ENCODE data around the gene MIXL1. TPM values are rescaled to one million over a fixed set of nuclear protein-coding genes. Genes with fewer than 3 reads are reported as not detected.
A peak's percentile ranks its signal among the peaks of the same experiment; 100 is the strongest.
"Not testable (repeated sequence)": the region's sequence is repeated elsewhere in the genome, so short reads cannot be mapped to it uniquely, and the experiment has no call there.

Gene MIXL1
- total RNA-seq, result not detected

DNA sequence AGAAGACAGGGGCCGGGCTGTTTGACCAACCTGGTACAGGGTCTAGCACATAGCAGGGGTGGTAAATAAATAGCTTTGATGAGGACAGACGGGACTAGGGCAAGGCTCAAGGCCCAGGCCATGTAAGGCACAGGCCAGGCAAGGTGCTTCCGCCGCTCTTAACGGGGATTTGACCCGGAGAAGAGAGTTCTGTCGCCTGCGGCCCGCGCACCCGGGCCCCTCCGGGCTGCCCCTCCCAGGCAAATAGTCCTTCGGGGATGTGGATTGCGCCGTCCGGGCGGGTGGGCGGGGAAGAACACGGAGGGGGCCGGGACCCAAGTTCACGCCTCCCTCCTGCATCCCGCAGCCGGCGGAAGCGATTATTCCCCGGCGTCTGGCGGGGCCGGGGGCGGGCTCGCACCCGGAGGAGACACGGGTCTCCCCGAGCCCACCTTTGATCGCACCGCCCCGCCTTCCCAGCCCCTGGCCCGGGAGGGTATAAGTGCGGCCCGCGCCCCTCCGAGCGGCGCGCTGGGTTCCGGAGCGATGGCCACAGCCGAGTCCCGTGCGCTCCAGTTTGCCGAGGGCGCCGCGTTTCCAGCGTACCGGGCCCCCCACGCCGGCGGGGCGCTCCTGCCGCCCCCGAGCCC is at the start of gene MIXL1:
TSS of gene MIXL1 (plus strand) at position 508 of the 629 bp plus-strand sequence. CDS start at position 526, 18 bp downstream.
- ATAC-seq, result peak; percentile 60 to 62
- no peaks in the 10 kb centered on the region for H3K36me3 Mint-ChIP-seq
- peak within 1 kb of the TSS; percentile 70 for H3K4me3 Mint-ChIP-seq
- DNase-seq (ENCODE audit: low spot score), result no peak
- H3K27ac Mint-ChIP-seq, result no peak within 1 kb of the TSS
- no peaks in the 10 kb centered on the region for H3K9me3 Mint-ChIP-seq
- peaks cover 0 to 4% of the 10 kb centered on the region in 2 donors for H3K4me1 Mint-ChIP-seq (ENCODE audit: low read depth in 2 of 2)
- H3K27me3 Mint-ChIP-seq, result peaks cover 12 to 16% of the 10 kb centered on the region in 2 donors

DNA sequence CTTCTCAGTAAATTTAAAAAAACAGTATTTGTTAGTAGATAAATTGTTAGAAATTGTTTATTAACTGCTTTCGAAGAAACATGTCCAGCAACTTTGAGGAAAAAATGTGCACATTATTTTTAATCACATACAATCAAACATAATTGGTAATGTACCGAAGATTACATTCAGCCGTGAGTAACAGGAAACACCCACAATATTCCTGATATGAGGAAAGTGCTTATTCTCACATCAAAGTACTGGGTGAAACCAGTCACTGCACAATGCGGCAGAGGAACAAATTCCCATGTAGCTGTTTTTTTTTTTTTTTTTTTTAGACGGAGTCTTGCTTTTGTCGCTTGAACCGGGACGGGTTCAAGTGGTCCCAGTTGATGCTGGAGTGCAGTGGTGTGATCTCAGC is 46.6 kb upstream of the MIXL1 start:
- Mint-ChIP-seq H3K4me1 (ENCODE audit: low read depth in 2 of 2) (peaks cover 25 to 27% of the 10 kb centered on the region in 2 donors), H3K4me3 (no peak overlapping the region), H3K9me3 (no peaks in the 10 kb centered on the region), H3K27me3 (no peaks in the 10 kb centered on the region), H3K27ac (no peak overlapping the region), H3K36me3 (no peaks in the 10 kb centered on the region)
- no peak for ATAC-seq
- DNase-seq (ENCODE audit: low spot score), result no peak

DNA sequence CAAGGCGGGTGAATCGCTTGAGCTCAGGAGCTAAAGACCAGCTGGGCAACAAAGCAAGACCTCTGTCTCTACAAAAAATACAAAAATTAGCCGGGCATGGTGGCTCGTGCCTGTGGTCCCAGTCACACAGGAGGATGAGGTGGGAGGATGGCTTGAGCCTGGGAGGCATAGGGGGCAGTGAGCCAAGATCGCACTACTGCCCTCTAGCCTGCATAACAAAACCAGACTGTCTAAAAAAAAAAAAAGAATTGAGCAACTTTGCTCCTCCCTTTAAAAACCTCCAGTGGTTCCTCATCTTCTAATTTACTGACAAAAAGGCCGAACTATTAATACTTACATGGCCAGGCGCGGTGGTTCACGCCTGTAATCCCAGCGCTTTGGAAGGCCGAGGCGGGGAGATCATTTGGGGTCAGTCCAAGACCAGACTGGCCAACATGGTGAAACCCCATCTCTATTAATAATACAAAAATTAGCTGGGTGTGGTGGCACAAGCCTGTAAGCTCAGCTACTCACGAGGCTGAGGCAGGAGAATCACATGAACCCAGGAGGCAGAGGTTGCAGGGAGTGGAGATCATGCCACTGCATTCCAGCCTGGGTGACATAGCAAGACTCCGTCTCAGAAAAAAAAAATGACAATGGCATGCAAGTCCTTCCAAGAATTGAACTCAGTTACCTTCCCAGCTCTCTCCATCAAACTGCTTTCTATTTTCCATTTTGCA is 41.3 kb upstream of the MIXL1 start:
- Mint-ChIP-seq H3K36me3 (peaks cover 12% of the 10 kb centered on the region), H3K4me1 (ENCODE audit: low read depth in 2 of 2) (peaks cover 37 to 52% of the 10 kb centered on the region in 2 donors), H3K27me3 (no peaks in the 10 kb centered on the region), H3K27ac (no peak overlapping the region), H3K9me3 (no peaks in the 10 kb centered on the region), H3K4me3 (no peak overlapping the region)
- no peak for ATAC-seq
- DNase-seq (ENCODE audit: low spot score), result no peak

DNA sequence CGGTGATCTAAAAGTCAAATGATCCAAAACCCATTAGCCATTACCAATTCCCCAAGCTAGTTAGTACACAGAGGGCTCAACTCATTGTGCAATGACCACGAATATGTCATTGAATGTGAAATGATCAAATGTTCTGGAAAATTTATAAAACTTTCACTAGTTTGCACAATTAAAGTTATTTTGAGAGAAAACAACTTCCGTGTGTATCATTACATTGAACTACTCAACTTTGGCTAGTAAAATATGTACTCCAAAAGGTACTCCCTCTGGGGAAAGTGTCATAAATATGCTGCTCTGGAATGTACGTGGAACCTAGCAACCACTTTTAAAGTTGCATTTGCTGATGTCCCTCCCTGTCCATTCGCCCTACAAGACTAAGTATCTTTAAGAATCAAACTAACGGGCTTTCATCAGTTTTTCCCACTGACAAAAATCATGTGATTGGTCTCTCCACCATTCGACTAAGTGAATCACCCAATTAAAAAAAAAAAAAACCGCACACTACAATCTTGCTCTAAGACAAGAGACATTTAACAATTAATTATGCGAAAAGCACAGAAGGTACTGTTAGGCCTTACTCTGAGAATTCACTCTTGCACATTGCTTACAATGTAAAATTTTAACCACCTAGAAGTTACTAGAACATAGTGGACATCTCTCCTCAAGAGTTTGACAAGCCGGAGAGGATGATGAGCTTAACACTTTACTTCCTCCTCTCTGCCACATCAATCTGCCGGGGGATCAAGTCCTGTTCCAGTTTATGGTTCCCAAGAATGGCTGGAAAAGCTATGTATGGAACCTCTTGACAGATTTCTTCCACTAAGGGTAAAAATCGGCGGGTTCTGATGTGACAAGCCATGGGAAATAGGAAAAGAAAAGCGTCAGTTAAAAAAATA is 38.1 kb upstream of the MIXL1 start:
- peaks cover 12% of the 10 kb centered on the region for H3K36me3 Mint-ChIP-seq
- peak overlapping the region; percentile 100 for H3K4me3 Mint-ChIP-seq
- DNase-seq (ENCODE audit: low spot score) (no peak), ATAC-seq (no peak)
- no peaks in the 10 kb centered on the region for H3K27me3 Mint-ChIP-seq
- H3K27ac Mint-ChIP-seq, result peak overlapping the region; percentile 95 to 96
- no peaks in the 10 kb centered on the region for H3K9me3 Mint-ChIP-seq
- H3K4me1 Mint-ChIP-seq (ENCODE audit: low read depth in 2 of 2), result peaks cover 25 to 45% of the 10 kb centered on the region in 2 donors

DNA sequence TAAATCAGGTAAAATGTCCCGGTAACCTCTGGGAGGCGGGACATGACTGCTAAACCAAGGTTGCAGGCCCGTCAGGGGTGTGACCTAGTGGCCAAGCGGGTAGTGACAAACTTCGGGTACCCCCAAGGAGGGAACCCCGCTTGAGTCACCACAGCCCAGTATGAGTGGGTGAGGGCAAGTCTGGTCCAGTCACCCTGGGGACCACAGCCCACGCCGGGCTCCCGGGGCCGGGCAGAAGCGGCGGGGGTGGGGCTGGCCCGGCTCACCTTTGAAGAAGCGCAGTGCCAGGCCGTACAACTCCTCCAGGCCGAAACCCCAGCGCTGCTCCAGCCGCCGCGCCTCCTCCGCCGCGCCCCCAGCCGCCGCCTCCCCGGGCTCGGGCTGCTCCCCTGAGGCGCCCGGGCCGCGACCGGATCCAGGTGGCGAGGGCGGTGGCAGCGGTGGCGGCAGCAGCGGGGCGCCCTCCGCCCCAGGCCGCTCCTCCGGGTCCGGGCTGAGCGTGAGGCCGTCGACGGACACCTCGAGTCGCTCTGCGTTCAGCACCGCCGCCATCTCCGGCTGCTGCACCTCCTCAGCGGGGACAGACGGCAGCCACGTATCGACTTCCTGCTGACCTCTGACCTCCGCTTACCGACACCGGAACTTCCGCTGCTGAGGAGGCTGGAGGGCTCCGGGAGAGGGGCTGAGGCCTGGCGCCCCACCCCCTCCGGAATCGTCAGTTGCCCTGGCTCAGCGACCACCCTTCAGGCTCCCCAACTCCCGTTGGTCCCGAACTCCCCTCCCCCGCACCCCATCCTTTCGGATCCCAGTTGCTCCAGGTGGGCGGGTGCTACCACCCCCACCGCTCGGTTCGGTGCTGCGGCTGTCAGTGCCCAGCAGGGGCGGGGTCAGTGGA is 37.1 kb upstream of the MIXL1 start, which contains the start of gene ACBD3:
TSS of gene ACBD3 (minus strand) at position 618 of the 895 bp plus-strand sequence. CDS start at position 552, 66 bp downstream.
- no peaks in the 10 kb centered on the region for H3K27me3 Mint-ChIP-seq
- H3K27ac Mint-ChIP-seq, result peak within 1 kb of the TSS; percentile 95 to 96
- H3K9me3 Mint-ChIP-seq, result no peaks in the 10 kb centered on the region
- peak within 1 kb of the TSS; percentile 100 for H3K4me3 Mint-ChIP-seq
- H3K4me1 Mint-ChIP-seq (ENCODE audit: low read depth in 2 of 2), result peaks cover 25 to 40% of the 10 kb centered on the region in 2 donors
- H3K36me3 Mint-ChIP-seq, result peaks cover 12% of the 10 kb centered on the region
- peak; percentile 89 for DNase-seq (ENCODE audit: low spot score)
- peak; percentile 97 to 98 for ATAC-seq

DNA sequence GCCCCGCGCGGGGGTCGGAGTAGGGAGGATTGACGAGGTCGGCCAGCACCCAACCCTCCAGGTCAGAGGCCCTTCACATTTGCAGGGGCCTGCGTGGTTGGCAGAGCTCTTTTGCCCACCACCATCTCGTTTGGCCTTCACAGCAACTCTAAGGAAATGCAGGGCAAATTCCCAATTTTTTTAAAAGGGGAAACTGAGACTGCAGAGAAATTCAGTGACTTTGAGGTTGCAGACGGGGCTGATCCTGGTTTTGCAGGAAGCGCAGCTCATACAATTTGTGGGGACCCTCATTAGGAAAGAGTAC is 36.5 kb upstream of the MIXL1 start:
- Mint-ChIP-seq H3K27me3 (no peaks in the 10 kb centered on the region), H3K9me3 (no peaks in the 10 kb centered on the region), H3K36me3 (peaks cover 12% of the 10 kb centered on the region), H3K4me3 (peak overlapping the region; percentile 100), H3K27ac (peak overlapping the region; percentile 75 to 95), H3K4me1 (ENCODE audit: low read depth in 2 of 2) (peaks cover 23 to 34% of the 10 kb centered on the region in 2 donors)
- DNase-seq (ENCODE audit: low spot score), result no peak
- no peak for ATAC-seq

DNA sequence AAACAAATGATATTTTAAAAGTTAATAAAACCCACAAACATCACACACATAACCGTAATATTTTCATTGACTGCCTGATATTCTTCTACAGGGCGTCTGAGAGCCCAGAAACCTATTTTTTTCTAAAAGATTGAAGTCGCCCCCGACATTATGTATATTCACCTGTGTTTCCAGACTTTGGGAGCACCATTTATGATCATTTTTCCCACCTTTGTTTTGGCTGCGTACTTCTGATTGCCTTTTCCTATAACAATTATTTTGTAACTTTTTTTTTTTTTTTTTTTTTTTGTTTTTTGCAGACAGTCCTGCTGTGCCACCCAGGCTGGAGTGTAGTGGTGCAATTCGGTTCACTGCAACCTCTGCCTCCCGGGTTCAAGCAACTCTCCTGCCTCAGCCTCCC is 36.1 kb upstream of the MIXL1 start:
- no peaks in the 10 kb centered on the region for H3K27me3 Mint-ChIP-seq
- peaks cover 20 to 30% of the 10 kb centered on the region in 2 donors for H3K4me1 Mint-ChIP-seq (ENCODE audit: low read depth in 2 of 2)
- DNase-seq (ENCODE audit: low spot score), result no peak
- H3K36me3 Mint-ChIP-seq, result peaks cover 12% of the 10 kb centered on the region
- H3K27ac Mint-ChIP-seq, result peak overlapping the region; percentile 75 to 95
- H3K9me3 Mint-ChIP-seq, result no peaks in the 10 kb centered on the region
- H3K4me3 Mint-ChIP-seq, result peak overlapping the region; percentile 100
- ATAC-seq, result no peak

DNA sequence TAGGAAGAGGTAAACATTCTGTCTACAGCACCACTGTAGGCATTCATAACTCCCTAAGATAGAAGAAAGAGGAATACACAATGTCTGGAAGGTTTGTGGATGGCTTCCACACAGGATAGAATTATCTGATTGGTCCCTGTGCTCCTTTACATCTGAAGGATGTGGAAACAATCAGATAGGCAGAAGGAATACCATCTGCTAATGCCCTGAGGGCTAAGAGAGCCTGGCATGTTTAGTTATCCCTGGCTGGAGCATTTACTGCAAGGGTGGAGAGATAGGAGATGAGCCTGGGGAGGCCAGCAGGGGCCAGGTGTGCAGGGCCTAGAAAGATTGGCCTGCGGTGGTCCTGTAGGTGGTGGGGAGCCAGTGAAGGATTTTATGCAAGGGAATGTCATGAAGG is 28.3 kb upstream of the MIXL1 start:
- H3K36me3 Mint-ChIP-seq, result no peaks in the 10 kb centered on the region
- peaks cover 3 to 4% of the 10 kb centered on the region in 2 donors for H3K4me1 Mint-ChIP-seq (ENCODE audit: low read depth in 2 of 2)
- no peak overlapping the region for H3K4me3 Mint-ChIP-seq
- no peaks in the 10 kb centered on the region for H3K9me3 Mint-ChIP-seq
- no peak overlapping the region for H3K27ac Mint-ChIP-seq
- DNase-seq (ENCODE audit: low spot score) (no peak), ATAC-seq (no peak)
- H3K27me3 Mint-ChIP-seq, result peaks cover 7% of the 10 kb centered on the region in 2 donors

DNA sequence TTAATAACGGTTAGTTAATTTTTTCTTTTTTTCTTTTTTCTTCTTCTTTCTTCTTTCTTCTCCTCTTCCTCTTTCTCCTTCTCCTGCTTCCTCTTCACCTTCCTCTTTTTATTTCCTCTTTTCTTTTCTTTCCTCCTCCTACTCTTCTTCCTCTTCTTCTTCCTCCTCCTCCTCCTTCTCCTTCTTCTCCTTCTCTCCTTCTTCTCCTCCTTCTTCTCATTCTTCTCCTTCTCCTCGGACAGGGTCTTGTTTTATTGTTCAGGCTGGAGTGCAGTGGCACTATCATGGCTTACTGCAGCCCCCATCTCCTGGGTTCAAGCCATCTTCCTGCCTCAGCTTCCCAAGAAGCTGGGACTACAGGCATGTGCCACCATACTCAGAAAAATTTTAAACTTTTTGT is 23.5 kb upstream of the MIXL1 start:
- Mint-ChIP-seq H3K27me3 (peaks cover 9 to 13% of the 10 kb centered on the region in 2 donors), H3K27ac (no peak overlapping the region), H3K4me3 (no peak overlapping the region), H3K9me3 (no peaks in the 10 kb centered on the region), H3K4me1 (ENCODE audit: low read depth in 2 of 2) (peaks cover 3 to 4% of the 10 kb centered on the region in 2 donors), H3K36me3 (no peaks in the 10 kb centered on the region)
- ATAC-seq (no peak), DNase-seq (ENCODE audit: low spot score) (no peak)

DNA sequence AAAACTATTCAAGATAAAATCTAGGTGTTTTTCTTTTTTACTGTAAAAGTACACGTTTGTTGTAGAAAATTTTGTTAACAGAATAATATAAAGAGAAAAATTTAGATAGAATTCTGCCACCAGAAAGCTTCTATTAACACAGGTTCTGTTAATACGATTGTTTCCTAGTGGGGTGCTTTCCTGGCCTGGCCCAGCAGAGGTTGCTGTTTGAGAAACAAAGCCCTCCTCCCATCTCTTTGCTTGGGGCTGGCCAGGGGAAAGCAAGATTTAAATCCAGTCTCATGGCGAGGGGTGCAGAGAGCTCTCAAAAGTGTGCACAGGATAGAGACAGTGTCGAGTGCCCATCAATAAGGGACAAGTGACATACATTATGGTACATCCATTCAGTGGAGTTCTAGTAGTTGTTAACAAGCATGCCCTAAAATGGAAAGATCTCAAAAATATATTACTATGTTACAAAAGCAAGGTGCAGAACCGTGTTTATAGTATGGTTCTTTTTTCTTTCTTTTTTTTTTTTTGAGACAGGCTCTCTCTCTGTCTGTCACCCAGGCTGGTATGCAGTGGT is 22.4 kb upstream of the MIXL1 start:
- no peaks in the 10 kb centered on the region for H3K9me3 Mint-ChIP-seq
- no peaks in the 10 kb centered on the region for H3K36me3 Mint-ChIP-seq
- H3K27me3 Mint-ChIP-seq, result peaks cover 9 to 13% of the 10 kb centered on the region in 2 donors
- ATAC-seq (no peak), DNase-seq (ENCODE audit: low spot score) (no peak)
- H3K4me3 Mint-ChIP-seq, result no peak overlapping the region
- no peak overlapping the region for H3K27ac Mint-ChIP-seq
- peaks cover 3 to 4% of the 10 kb centered on the region in 2 donors for H3K4me1 Mint-ChIP-seq (ENCODE audit: low read depth in 2 of 2)

DNA sequence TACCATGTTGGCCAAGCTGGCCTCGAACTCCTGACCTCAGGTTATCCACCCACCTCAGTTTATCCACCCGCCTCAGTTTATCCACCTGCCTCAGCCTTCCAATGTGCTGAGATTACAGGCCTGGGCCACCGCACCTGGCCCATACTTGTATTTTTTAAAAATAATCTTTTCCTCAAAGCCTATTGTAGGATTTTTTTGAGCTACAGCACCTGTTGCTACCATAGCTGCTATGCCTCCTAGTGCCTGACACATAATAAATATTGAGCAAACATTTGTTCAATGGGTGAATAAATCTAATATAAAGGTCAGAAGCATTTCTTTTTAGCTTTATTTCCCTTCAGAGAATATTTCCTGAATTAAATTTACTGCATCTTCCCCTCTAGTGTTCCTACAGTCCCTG is 21.2 kb upstream of the MIXL1 start:
- peaks cover 0 to under 1% of the 10 kb centered on the region in 2 donors for H3K4me1 Mint-ChIP-seq (ENCODE audit: low read depth in 2 of 2)

DNA sequence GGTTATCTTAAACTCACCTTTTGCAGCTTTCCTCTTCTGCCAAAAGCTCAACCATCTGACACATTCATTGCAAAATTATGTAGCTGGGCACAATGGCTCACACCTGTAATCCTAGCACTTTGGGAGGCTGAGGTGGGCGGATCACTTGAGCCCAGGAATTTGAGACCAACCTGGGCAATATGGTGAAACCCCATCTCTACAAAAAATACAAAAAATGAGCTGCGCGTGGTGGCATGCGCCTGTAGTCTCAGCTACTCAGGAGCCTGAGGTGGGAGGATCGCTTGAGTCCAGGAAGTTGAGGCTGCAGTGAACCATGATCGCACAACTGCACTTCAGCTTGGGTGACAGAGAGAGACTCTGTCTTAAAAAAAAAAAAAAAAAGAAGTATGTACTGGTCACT is 20.8 kb upstream of the MIXL1 start:
- not testable (repeated sequence) for H3K36me3 Mint-ChIP-seq; H3K4me3 Mint-ChIP-seq; H3K4me1 Mint-ChIP-seq (ENCODE audit: low read depth in 2 of 2); ATAC-seq; H3K27ac Mint-ChIP-seq; DNase-seq (ENCODE audit: low spot score); H3K9me3 Mint-ChIP-seq
- peaks cover 9 to 13% of the 10 kb centered on the region in 2 donors for H3K27me3 Mint-ChIP-seq

More for the DNA sequence above, 21.2 kb upstream of the MIXL1 start:
- no peak for ATAC-seq
- H3K4me3 Mint-ChIP-seq, result no peak overlapping the region
- H3K36me3 Mint-ChIP-seq, result no peaks in the 10 kb centered on the region
- H3K27ac Mint-ChIP-seq, result no peak overlapping the region
- H3K27me3 Mint-ChIP-seq, result peaks cover 9 to 13% of the 10 kb centered on the region in 2 donors
- no peaks in the 10 kb centered on the region for H3K9me3 Mint-ChIP-seq
- DNase-seq (ENCODE audit: low spot score), result no peak

DNA sequence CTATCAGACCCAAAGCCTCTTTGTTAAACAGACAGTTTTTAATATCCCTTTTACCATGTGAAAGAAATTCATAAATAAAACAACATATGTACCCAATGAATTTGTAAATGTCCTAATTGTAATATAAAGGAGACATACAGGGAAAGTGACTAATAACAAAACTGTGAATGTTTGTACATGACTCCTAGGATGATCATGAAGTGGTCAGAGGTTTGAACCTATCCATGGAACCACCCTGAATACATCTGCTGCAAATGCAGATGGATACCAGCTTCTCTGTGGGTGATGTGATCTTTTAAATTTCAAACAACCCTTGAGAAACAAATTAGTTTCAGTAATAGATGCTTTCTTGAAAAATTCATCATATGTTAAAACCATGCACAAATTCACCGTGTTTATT is 20.2 kb upstream of the MIXL1 start:
- no peak for DNase-seq (ENCODE audit: low spot score)
- Mint-ChIP-seq H3K27me3 (peaks cover 9 to 13% of the 10 kb centered on the region in 2 donors), H3K9me3 (no peaks in the 10 kb centered on the region), H3K36me3 (no peaks in the 10 kb centered on the region), H3K27ac (no peak overlapping the region), H3K4me1 (ENCODE audit: low read depth in 2 of 2) (no peaks in the 10 kb centered on the region), H3K4me3 (no peak overlapping the region)
- peak in 1 of 2 donors; percentile 43 for ATAC-seq

All from natural killer cell treated with Interleukin-12 subunit alpha and Interleukin-12 subunit beta and Interleukin-15 and Interleukin-18, amount 100 ng/mL, for 72 hours (primary cell).